ENCODE data around the gene ZNF777. TPM values are rescaled to one million over a fixed set of nuclear protein-coding genes. Genes with fewer than 3 reads are reported as not detected.

The ZNF777 gene
- total and polyA plus RNA-seq, 2 experiments from 2014 or later: 5.6 to 14.8 TPM

DNA sequence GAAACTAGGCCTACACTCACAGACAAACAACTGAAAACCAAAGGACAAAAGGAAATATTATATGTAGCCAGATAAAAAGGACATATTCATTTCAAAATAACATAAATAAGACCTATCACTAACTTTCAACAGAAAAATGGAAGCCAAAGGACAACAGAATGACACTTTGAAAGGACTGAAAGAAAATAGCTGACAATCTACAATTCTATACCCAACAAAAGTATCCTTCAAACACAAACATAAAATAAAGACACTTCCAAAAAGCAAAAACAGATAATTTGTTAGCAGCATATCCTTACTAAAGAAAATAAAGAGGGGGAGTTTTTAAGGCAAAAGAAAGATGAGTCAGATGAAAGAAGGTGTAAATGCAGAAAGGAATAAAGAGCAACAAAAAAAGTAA lies 44.7 kb upstream of the ZNF777 start:
- no peak for TF ChIP-seq EZH2phosphoT487 (IDR thresholded peaks at IDR 0.05; ENCODE audit: low read depth, severe bottlenecking, unreplicated experiment)
- TF ChIP-seq, protein P1, sequence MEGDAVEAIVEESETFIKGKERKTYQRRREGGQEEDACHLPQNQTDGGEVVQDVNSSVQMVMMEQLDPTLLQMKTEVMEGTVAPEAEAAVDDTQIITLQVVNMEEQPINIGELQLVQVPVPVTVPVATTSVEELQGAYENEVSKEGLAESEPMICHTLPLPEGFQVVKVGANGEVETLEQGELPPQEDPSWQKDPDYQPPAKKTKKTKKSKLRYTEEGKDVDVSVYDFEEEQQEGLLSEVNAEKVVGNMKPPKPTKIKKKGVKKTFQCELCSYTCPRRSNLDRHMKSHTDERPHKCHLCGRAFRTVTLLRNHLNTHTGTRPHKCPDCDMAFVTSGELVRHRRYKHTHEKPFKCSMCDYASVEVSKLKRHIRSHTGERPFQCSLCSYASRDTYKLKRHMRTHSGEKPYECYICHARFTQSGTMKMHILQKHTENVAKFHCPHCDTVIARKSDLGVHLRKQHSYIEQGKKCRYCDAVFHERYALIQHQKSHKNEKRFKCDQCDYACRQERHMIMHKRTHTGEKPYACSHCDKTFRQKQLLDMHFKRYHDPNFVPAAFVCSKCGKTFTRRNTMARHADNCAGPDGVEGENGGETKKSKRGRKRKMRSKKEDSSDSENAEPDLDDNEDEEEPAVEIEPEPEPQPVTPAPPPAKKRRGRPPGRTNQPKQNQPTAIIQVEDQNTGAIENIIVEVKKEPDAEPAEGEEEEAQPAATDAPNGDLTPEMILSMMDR (IDR thresholded peaks at IDR 0.05; ENCODE audit: poor library complexity): no peak
- no peak for TF ChIP-seq EZH2 (IDR thresholded peaks at IDR 0.05; ENCODE audit: borderline replicate concordance)
- Histone ChIP-seq H3K36me3 (replicated peaks; ENCODE audit: insufficient read depth, low read depth) (no peaks in the 10 kb centered on the region), H3K4me1 (ENCODE audit: insufficient read depth) (peaks cover 5% of the 10 kb centered on the region), H4K20me1 (ENCODE audit: insufficient read depth, poor library complexity, severe bottlenecking) (no peaks in the 10 kb centered on the region), H3K9me2 (replicated peaks; ENCODE audit: insufficient read depth) (no peaks in the 10 kb centered on the region), H3K79me2 (no peaks in the 10 kb centered on the region), H3K27ac (no peak overlapping the region), H2AFZ (no peak overlapping the region), H3K27me3 (no peaks in the 10 kb centered on the region), H3K4me3 (no peak overlapping the region), H3K4me2 (no peak overlapping the region), H3K9me3 (ENCODE audit: low read depth) (peaks cover 16% of the 10 kb centered on the region)
- DNase-seq (ENCODE audit: low spot score): no peak

- Histone ChIP-seq H3K4me3 (no peak overlapping the region), H3K9me2 (replicated peaks; ENCODE audit: insufficient read depth) (no peaks in the 10 kb centered on the region), H4K20me1 (ENCODE audit: insufficient read depth, poor library complexity, severe bottlenecking) (no peaks in the 10 kb centered on the region), H3K4me2 (no peak overlapping the region), H3K36me3 (replicated peaks; ENCODE audit: insufficient read depth, low read depth) (no peaks in the 10 kb centered on the region), H2AFZ (no peak overlapping the region), H3K9me3 (ENCODE audit: low read depth) (peaks cover 11% of the 10 kb centered on the region), H3K27me3 (peaks cover 4% of the 10 kb centered on the region), H3K27ac (no peak overlapping the region), H3K79me2 (peaks cover 5% of the 10 kb centered on the region), H3K4me1 (ENCODE audit: insufficient read depth) (peaks cover 5% of the 10 kb centered on the region)
- TF ChIP-seq EZH2 (IDR thresholded peaks at IDR 0.05; ENCODE audit: borderline replicate concordance): no peak
- no peak for TF ChIP-seq EZH2phosphoT487 (IDR thresholded peaks at IDR 0.05; ENCODE audit: low read depth, severe bottlenecking, unreplicated experiment)
- TF ChIP-seq, protein P1 (IDR thresholded peaks at IDR 0.05; ENCODE audit: poor library complexity): no peak
- DNase-seq (ENCODE audit: low spot score): no peak
- 84% methylated on average over 13 of the region's 13 CpGs for WGBS (ENCODE audit: low lambda C conversion rate, missing lambda C conversion rate)
Measured at GRCh38 chr7:149501651-149502050, 40.8 kb upstream of the ZNF777 start.

- no peaks in the 10 kb centered on the region for H3K36me3 ChIP-seq (replicated peaks; ENCODE audit: insufficient read depth, low read depth)
- peaks cover 12% of the 10 kb centered on the region for H3K79me2 ChIP-seq
- no peak overlapping the region for H3K4me3 ChIP-seq
- 90% methylated on average over 4 of the region's 4 CpGs for WGBS (ENCODE audit: low lambda C conversion rate, missing lambda C conversion rate)
- H3K4me1 ChIP-seq (ENCODE audit: insufficient read depth): peaks cover 7% of the 10 kb centered on the region
- H3K9me2 ChIP-seq (replicated peaks; ENCODE audit: insufficient read depth): no peaks in the 10 kb centered on the region
- DNase-seq (ENCODE audit: low spot score): no peak
- TF ChIP-seq, protein P1 (IDR thresholded peaks at IDR 0.05; ENCODE audit: poor library complexity): no peak
- no peak for TF ChIP-seq EZH2phosphoT487 (IDR thresholded peaks at IDR 0.05; ENCODE audit: low read depth, severe bottlenecking, unreplicated experiment)
- no peak for TF ChIP-seq EZH2 (IDR thresholded peaks at IDR 0.05; ENCODE audit: borderline replicate concordance)
- peaks cover 4% of the 10 kb centered on the region for H4K20me1 ChIP-seq (ENCODE audit: insufficient read depth, poor library complexity, severe bottlenecking)
- H3K27me3 ChIP-seq: peaks cover 4% of the 10 kb centered on the region
- no peak overlapping the region for H3K4me2 ChIP-seq
- H2AFZ ChIP-seq: no peak overlapping the region
- peaks cover 9% of the 10 kb centered on the region for H3K9me3 ChIP-seq (ENCODE audit: low read depth)
- H3K27ac ChIP-seq: no peak overlapping the region
Measured at GRCh38 chr7:149500910-149501309, 40.0 kb upstream of the ZNF777 start.

DNA sequence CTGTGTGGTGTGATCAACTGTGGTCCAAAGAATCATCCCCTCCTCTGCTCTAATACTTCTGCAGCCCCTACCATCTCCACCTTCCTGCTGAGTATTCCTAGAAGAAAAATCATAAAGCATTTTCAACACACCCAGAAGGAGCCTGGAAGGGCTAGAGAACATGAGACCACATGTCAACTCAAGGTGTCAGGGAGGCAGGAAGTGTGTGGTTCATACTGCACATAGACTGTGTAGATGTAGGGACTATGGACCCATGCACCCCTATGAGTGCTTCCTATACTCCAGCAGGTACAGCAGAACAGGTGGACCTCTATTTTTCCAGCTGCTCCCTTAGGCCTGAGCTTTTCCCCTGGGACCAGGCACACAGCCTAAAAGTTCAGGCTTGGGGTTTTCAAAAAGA lies 39.3 kb upstream of the ZNF777 start:
- Histone ChIP-seq H3K9me3 (ENCODE audit: low read depth) (peaks cover 1% of the 10 kb centered on the region), H3K27me3 (peaks cover 4% of the 10 kb centered on the region), H3K36me3 (replicated peaks; ENCODE audit: insufficient read depth, low read depth) (no peaks in the 10 kb centered on the region), H3K4me1 (ENCODE audit: insufficient read depth) (peaks cover 14% of the 10 kb centered on the region), H3K4me2 (no peak overlapping the region), H3K79me2 (peaks cover 19% of the 10 kb centered on the region), H3K27ac (no peak overlapping the region), H2AFZ (no peak overlapping the region), H4K20me1 (ENCODE audit: insufficient read depth, poor library complexity, severe bottlenecking) (peaks cover 11% of the 10 kb centered on the region), H3K4me3 (no peak overlapping the region), H3K9me2 (replicated peaks; ENCODE audit: insufficient read depth) (no peaks in the 10 kb centered on the region)
- TF ChIP-seq EZH2phosphoT487 (IDR thresholded peaks at IDR 0.05; ENCODE audit: low read depth, severe bottlenecking, unreplicated experiment) (no peak), EZH2 (IDR thresholded peaks at IDR 0.05; ENCODE audit: borderline replicate concordance) (no peak)
- TF ChIP-seq, protein P1 (IDR thresholded peaks at IDR 0.05; ENCODE audit: poor library complexity): no peak
- no peak for DNase-seq (ENCODE audit: low spot score)
